Measurements from ENCODE around the gene GPR137B. TPM values are rescaled to one million over a fixed set of nuclear protein-coding genes. Genes with fewer than 3 reads are reported as not detected.

GPR137B gene
- polyA plus RNA-seq, 1 donor from 2014 or later: 8.2 TPM

DNA sequence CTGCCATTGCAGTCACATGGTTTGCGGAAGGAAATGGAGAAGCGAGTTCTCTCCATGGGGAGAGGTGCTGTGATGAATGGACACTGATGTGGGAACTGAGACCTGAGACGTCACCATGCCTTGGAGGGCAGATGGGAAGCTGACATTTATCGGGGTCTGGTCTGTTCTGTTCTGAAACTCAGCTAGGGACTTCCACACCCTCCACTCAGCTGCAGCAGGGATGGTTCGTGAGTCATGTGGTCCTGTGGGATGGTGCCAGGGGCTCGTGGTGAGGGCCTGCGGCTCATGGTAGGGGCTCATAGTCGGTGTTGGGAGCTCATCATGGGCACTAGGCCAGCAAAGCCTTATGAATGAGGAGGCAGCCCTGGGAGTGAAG is 6.1 kb downstream of the GPR137B start:
- Histone ChIP-seq H3K36me3 (ENCODE audit: insufficient read depth, low read length) (no peaks in the 10 kb centered on the region), H3K9me3 (ENCODE audit: low read length) (no peaks in the 10 kb centered on the region), H3K9me2 (ENCODE audit: insufficient read depth, low read length) (no peaks in the 10 kb centered on the region), H3F3A (ENCODE audit: insufficient read depth, low read length, poor library complexity, severe bottlenecking) (no peaks in the 10 kb centered on the region), H3K79me2 (replicated peaks; ENCODE audit: insufficient read depth, low read length) (peaks cover 5% of the 10 kb centered on the region), H3K4me2 (ENCODE audit: low read length) (no peak overlapping the region), H3K4me3 (ENCODE audit: low read length) (no peak overlapping the region), H3K27me3 (ENCODE audit: insufficient read depth, low read depth, low read length) (no peaks in the 10 kb centered on the region), H2AFZ (ENCODE audit: low read depth, low read length) (no peak overlapping the region), H3K9ac (ENCODE audit: low read length) (no peak overlapping the region), H4K20me1 (ENCODE audit: insufficient read depth) (no peaks in the 10 kb centered on the region), H3K27ac (ENCODE audit: low read length) (no peak overlapping the region)
- TF ChIP-seq POLR2AphosphoS5 (IDR thresholded peaks at IDR 0.05) (no peak), SMC3 (conservative IDR thresholded peaks at IDR 0.05; ENCODE audit: poor library complexity) (no peak), MXI1 (conservative IDR thresholded peaks at IDR 0.05; ENCODE audit: poor library complexity, severe bottlenecking) (no peak), EZH2 (IDR thresholded peaks at IDR 0.05; ENCODE audit: borderline replicate concordance, insufficient read depth, low read length, poor library complexity, severe bottlenecking) (no peak), EP300 (conservative IDR thresholded peaks at IDR 0.05; ENCODE audit: poor library complexity, severe bottlenecking) (no peak), TAF1 (IDR thresholded peaks at IDR 0.05; ENCODE audit: low read depth) (no peak), RAD21 (conservative IDR thresholded peaks at IDR 0.05) (no peak)
- TF ChIP-seq, protein P1, sequence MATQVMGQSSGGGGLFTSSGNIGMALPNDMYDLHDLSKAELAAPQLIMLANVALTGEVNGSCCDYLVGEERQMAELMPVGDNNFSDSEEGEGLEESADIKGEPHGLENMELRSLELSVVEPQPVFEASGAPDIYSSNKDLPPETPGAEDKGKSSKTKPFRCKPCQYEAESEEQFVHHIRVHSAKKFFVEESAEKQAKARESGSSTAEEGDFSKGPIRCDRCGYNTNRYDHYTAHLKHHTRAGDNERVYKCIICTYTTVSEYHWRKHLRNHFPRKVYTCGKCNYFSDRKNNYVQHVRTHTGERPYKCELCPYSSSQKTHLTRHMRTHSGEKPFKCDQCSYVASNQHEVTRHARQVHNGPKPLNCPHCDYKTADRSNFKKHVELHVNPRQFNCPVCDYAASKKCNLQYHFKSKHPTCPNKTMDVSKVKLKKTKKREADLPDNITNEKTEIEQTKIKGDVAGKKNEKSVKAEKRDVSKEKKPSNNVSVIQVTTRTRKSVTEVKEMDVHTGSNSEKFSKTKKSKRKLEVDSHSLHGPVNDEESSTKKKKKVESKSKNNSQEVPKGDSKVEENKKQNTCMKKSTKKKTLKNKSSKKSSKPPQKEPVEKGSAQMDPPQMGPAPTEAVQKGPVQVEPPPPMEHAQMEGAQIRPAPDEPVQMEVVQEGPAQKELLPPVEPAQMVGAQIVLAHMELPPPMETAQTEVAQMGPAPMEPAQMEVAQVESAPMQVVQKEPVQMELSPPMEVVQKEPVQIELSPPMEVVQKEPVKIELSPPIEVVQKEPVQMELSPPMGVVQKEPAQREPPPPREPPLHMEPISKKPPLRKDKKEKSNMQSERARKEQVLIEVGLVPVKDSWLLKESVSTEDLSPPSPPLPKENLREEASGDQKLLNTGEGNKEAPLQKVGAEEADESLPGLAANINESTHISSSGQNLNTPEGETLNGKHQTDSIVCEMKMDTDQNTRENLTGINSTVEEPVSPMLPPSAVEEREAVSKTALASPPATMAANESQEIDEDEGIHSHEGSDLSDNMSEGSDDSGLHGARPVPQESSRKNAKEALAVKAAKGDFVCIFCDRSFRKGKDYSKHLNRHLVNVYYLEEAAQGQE (IDR thresholded peaks at IDR 0.05; ENCODE audit: borderline replicate concordance): no peak
- TF ChIP-seq, protein P2, sequence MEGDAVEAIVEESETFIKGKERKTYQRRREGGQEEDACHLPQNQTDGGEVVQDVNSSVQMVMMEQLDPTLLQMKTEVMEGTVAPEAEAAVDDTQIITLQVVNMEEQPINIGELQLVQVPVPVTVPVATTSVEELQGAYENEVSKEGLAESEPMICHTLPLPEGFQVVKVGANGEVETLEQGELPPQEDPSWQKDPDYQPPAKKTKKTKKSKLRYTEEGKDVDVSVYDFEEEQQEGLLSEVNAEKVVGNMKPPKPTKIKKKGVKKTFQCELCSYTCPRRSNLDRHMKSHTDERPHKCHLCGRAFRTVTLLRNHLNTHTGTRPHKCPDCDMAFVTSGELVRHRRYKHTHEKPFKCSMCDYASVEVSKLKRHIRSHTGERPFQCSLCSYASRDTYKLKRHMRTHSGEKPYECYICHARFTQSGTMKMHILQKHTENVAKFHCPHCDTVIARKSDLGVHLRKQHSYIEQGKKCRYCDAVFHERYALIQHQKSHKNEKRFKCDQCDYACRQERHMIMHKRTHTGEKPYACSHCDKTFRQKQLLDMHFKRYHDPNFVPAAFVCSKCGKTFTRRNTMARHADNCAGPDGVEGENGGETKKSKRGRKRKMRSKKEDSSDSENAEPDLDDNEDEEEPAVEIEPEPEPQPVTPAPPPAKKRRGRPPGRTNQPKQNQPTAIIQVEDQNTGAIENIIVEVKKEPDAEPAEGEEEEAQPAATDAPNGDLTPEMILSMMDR (IDR thresholded peaks at IDR 0.05; ENCODE audit: poor library complexity, severe bottlenecking): no peak

DNA sequence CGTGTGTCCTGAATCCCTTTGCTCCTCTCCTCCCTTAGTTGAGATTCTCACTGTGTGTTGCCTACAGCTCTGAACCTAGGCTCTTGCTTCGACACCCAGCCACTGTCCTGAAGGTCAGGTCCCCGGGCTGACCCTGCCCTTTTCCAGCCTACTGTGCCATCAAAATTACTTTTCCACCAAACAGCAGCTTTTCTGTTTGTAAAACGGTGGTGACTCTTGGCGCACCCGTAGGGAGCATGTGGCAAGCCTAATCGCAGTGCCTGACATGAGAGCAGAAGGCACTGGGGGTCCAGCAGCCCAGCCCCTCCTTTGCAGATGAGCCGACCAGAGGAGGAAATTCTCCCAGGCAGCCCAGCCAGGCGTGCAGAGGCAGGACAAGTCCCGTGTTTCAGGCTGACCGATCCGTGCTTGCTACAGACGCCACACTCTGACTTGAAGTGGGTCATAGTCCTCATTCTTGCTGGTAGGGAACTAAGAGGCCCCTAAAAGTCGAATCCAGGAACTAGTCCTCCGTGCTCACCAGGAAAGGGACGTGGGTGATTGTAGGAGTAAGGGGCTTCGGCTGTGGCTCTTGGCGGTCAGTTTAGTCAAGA is 6.8 kb downstream of the GPR137B start:
- Histone ChIP-seq H3K4me2 (ENCODE audit: low read length) (no peak overlapping the region), H4K20me1 (ENCODE audit: insufficient read depth) (no peaks in the 10 kb centered on the region), H3K9ac (ENCODE audit: low read length) (no peak overlapping the region), H3F3A (ENCODE audit: insufficient read depth, low read length, poor library complexity, severe bottlenecking) (no peaks in the 10 kb centered on the region), H3K36me3 (ENCODE audit: insufficient read depth, low read length) (no peaks in the 10 kb centered on the region), H3K27me3 (ENCODE audit: insufficient read depth, low read depth, low read length) (no peaks in the 10 kb centered on the region), H2AFZ (ENCODE audit: low read depth, low read length) (no peak overlapping the region), H3K4me3 (ENCODE audit: low read length) (no peak overlapping the region), H3K9me3 (ENCODE audit: low read length) (no peaks in the 10 kb centered on the region), H3K9me2 (ENCODE audit: insufficient read depth, low read length) (no peaks in the 10 kb centered on the region), H3K27ac (ENCODE audit: low read length) (no peak overlapping the region), H3K79me2 (replicated peaks; ENCODE audit: insufficient read depth, low read length) (peaks cover 5% of the 10 kb centered on the region)
- TF ChIP-seq, protein P2 (IDR thresholded peaks at IDR 0.05; ENCODE audit: poor library complexity, severe bottlenecking): no peak
- TF ChIP-seq, protein P1 (IDR thresholded peaks at IDR 0.05; ENCODE audit: borderline replicate concordance): no peak
- TF ChIP-seq SMC3 (conservative IDR thresholded peaks at IDR 0.05; ENCODE audit: poor library complexity) (no peak), MXI1 (conservative IDR thresholded peaks at IDR 0.05; ENCODE audit: poor library complexity, severe bottlenecking) (no peak), TAF1 (IDR thresholded peaks at IDR 0.05; ENCODE audit: low read depth) (no peak), EP300 (conservative IDR thresholded peaks at IDR 0.05; ENCODE audit: poor library complexity, severe bottlenecking) (no peak), RAD21 (conservative IDR thresholded peaks at IDR 0.05) (no peak), POLR2AphosphoS5 (IDR thresholded peaks at IDR 0.05) (no peak), EZH2 (IDR thresholded peaks at IDR 0.05; ENCODE audit: borderline replicate concordance, insufficient read depth, low read length, poor library complexity, severe bottlenecking) (no peak)
